ENCODE results near the gene LIN7C.
A peak's percentile ranks its signal among the peaks of the same experiment; 100 is the strongest.
"Not testable (repeated sequence)": the region's sequence is repeated elsewhere in the genome, so short reads cannot be mapped to it uniquely, and the experiment has no call there.

Gene LIN7C

DNA sequence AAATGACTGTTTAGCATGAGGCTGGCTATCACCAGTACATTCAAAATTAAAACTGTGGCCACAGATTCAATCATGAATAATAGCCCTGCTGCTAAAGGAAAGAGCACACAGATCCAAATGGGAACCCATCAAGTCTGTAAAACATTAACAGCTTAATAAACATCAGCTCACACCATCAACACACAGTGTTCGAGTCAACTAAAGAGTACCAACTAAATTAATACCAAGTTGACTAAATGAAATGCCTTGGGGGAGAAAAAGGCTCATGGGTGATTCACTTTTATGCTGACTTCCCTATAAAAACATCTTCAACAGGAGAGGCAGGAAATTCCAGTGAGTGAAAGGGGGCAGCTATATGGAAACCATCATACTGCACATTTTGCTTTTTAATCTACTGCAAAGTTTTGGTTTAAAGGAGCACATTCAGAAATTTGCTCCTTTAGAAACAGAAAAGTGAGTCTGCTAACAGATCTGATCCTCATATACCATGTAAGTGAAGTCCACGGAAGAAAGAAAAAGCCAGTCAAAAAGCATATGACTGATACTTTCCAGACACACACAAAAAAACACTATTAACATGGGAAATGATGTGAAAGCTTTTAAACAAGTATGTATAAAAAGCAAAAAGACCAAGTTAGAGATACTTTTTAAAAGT, 50.3 kb downstream of the LIN7C start:
- Histone ChIP-seq H3K9me3 (ENCODE audit: control insufficient read depth, low read depth, low read length) (no peaks in the 10 kb centered on the region), H3K9ac (ENCODE audit: low read length) (no peak overlapping the region), H3K27ac (ENCODE audit: low read length) (no peak overlapping the region), H3K36me3 (ENCODE audit: control insufficient read depth, low read depth, low read length) (peaks cover 3% of the 10 kb centered on the region), H3K27me3 (ENCODE audit: control insufficient read depth, insufficient read depth, low read length) (no peaks in the 10 kb centered on the region), H3K4me3 (ENCODE audit: low read length) (no peak overlapping the region), H3K4me1 (ENCODE audit: control insufficient read depth, low read depth, low read length) (peaks cover 45% of the 10 kb centered on the region)

DNA sequence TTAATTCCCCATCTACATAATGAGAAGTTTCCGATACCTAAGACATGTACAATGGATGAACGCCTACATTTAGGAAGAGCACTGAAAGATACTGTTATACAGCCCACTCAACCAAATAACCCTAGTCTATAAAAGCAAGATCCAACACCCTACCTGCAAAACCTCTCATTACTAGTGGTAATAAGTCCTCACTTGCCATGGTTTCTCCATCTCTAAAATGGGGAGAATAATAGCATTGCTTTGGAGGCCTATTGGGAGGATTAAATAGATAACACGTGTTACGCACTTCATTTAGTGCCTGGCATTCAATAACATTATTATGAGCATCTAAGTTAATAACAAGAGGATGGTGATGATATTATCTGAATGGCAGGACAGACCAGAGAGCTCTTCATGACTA, 50.9 kb downstream of the LIN7C start:
- Histone ChIP-seq H3K9me3 (ENCODE audit: control insufficient read depth, low read depth, low read length) (no peaks in the 10 kb centered on the region), H3K9ac (ENCODE audit: low read length) (no peak overlapping the region), H3K4me3 (ENCODE audit: low read length) (no peak overlapping the region), H3K36me3 (ENCODE audit: control insufficient read depth, low read depth, low read length) (peaks cover 3% of the 10 kb centered on the region), H3K27ac (ENCODE audit: low read length) (no peak overlapping the region), H3K27me3 (ENCODE audit: control insufficient read depth, insufficient read depth, low read length) (no peaks in the 10 kb centered on the region), H3K4me1 (ENCODE audit: control insufficient read depth, low read depth, low read length) (peaks cover 47% of the 10 kb centered on the region)

DNA sequence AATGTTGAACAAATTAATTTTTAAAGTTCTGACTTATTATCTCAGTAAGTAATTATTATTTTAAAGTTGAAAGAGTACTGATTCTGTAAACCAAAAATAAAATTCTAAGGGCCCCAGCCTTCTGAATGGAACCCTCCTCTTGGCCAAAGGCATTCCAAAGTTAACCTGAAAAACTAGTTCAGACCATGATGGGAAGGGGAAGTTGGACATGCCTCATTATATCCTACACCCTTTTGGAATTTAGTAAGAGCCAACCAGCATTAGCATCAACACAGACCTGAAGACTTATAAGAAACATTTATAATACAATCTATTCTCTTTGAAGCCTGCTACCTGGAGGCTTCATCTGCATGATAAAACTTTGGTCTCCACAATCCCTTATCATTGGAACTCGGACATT, 52.9 kb downstream of the LIN7C start:
- Histone ChIP-seq H3K27ac (ENCODE audit: low read length) (no peak overlapping the region), H3K9me3 (ENCODE audit: control insufficient read depth, low read depth, low read length) (no peaks in the 10 kb centered on the region), H3K36me3 (ENCODE audit: control insufficient read depth, low read depth, low read length) (peaks cover 3% of the 10 kb centered on the region), H3K9ac (ENCODE audit: low read length) (no peak overlapping the region), H3K4me1 (ENCODE audit: control insufficient read depth, low read depth, low read length) (peaks cover 39% of the 10 kb centered on the region), H3K27me3 (ENCODE audit: control insufficient read depth, insufficient read depth, low read length) (no peaks in the 10 kb centered on the region), H3K4me3 (ENCODE audit: low read length) (no peak overlapping the region)

DNA sequence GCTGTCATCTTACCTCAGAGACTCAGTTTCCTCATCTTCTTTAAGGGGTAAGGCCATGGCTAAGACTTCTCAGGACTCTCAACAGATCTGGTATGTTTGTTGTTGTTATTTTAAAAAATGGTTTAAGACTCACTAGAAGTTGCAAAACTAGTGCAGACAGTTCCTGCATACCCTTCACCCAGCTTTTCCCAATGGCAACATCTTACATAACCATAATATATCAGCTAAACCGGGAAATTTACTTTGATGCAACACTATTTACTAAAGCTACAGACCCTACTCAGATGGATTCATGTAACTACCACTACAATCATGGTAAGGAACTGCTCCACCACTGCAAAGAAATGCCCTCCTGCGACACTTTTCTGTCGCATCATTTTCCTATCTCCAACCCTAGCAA, 54.4 kb downstream of the LIN7C start:
- Histone ChIP-seq H3K27me3 (ENCODE audit: control insufficient read depth, insufficient read depth, low read length) (no peaks in the 10 kb centered on the region), H3K9ac (ENCODE audit: low read length) (no peak overlapping the region), H3K27ac (ENCODE audit: low read length) (no peak overlapping the region), H3K36me3 (ENCODE audit: control insufficient read depth, low read depth, low read length) (peaks cover 10% of the 10 kb centered on the region), H3K9me3 (ENCODE audit: control insufficient read depth, low read depth, low read length) (no peaks in the 10 kb centered on the region), H3K4me3 (ENCODE audit: low read length) (no peak overlapping the region), H3K4me1 (ENCODE audit: control insufficient read depth, low read depth, low read length) (peaks cover 38% of the 10 kb centered on the region)

DNA sequence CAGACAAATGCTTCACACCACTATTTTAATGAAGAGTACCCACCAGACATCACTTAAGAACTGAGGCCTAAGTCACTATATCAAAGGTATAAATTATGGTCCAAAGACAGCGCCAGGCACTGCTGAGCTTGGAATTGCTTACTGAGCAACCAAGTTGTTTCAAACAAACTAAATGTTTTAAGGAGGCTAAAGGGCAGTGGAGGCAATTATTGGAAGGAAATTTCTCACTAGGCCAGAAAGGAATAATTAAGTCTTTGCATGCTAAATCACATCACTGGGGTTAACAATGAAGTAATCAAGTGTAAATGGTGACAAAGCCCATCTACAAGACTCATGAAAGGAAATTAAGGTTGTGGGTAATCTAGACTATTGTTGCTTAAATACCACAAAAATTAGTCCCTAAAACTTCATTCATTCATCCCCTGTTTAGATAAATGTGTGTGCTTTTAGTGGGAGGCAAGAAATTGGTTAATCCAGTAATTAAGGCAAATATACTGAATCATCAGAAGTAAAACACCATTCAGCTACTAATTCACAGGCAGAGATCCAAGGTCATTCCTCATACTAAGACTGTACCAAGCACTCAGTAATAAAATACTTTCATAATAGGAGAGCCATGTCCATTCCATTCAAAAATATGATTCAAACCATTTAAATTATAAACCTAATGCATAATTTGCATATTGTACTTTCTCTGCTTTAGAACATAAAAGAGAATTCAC, 55.2 kb downstream of the LIN7C start:
- no peaks in the 10 kb centered on the region for H3K27me3 ChIP-seq (ENCODE audit: control insufficient read depth, insufficient read depth, low read length)
- no peak overlapping the region for H3K27ac ChIP-seq (ENCODE audit: low read length)
- no peaks in the 10 kb centered on the region for H3K9me3 ChIP-seq (ENCODE audit: control insufficient read depth, low read depth, low read length)
- no peak overlapping the region for H3K4me3 ChIP-seq (ENCODE audit: low read length)
- H3K4me1 ChIP-seq (ENCODE audit: control insufficient read depth, low read depth, low read length) = peaks cover 31% of the 10 kb centered on the region
- H3K36me3 ChIP-seq (ENCODE audit: control insufficient read depth, low read depth, low read length) = peaks cover 7% of the 10 kb centered on the region
- no peak overlapping the region for H3K9ac ChIP-seq (ENCODE audit: low read length)

GRCh38 chr11:27448184-27448540, 58.4 kb downstream of the LIN7C start:
- not testable (repeated sequence) for H3K27ac ChIP-seq (ENCODE audit: low read length); H3K9me3 ChIP-seq (ENCODE audit: control insufficient read depth, low read depth, low read length); H3K27me3 ChIP-seq (ENCODE audit: control insufficient read depth, insufficient read depth, low read length); H3K4me3 ChIP-seq (ENCODE audit: low read length); H3K36me3 ChIP-seq (ENCODE audit: control insufficient read depth, low read depth, low read length); H3K9ac ChIP-seq (ENCODE audit: low read length)
- peaks cover 46% of the 10 kb centered on the region for H3K4me1 ChIP-seq (ENCODE audit: control insufficient read depth, low read depth, low read length)

GRCh38 chr11:27447288-27448183, 59.0 kb downstream of the LIN7C start:
- H3K4me1 ChIP-seq (ENCODE audit: control insufficient read depth, low read depth, low read length) = peaks cover 52% of the 10 kb centered on the region
- H3K36me3 ChIP-seq (ENCODE audit: control insufficient read depth, low read depth, low read length) = peaks cover 7% of the 10 kb centered on the region
- no peaks in the 10 kb centered on the region for H3K27me3 ChIP-seq (ENCODE audit: control insufficient read depth, insufficient read depth, low read length)
- H3K4me3 ChIP-seq (ENCODE audit: low read length) = no peak overlapping the region
- H3K9ac ChIP-seq (ENCODE audit: low read length) = no peak overlapping the region
- no peaks in the 10 kb centered on the region for H3K9me3 ChIP-seq (ENCODE audit: control insufficient read depth, low read depth, low read length)
- no peak overlapping the region for H3K27ac ChIP-seq (ENCODE audit: low read length)

DNA sequence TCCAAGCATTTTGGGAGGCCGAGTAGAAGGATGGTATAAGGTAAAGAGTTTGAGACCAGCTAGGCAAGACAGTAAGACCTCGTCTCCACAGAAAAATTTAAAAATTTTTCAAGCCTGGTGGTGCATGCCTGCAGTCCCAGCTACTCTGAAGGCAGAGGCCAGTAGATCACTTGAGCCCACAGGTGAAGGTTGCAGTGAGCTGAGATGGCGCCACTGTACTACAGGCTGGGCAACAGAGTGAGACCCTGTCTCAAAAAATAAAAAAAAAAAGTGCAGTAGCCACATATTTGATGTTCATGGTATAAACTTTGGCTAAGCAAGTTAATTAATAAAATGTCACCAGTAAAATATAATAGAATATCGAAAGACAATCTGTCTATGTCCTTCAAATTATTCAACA, 60.9 kb downstream of the LIN7C start:
- H3K4me1 ChIP-seq (ENCODE audit: control insufficient read depth, low read depth, low read length) = peaks cover 56% of the 10 kb centered on the region
- H3K9ac ChIP-seq (ENCODE audit: low read length) = peak overlapping the region; percentile 6
- peak overlapping the region; percentile 78 for H3K27ac ChIP-seq (ENCODE audit: low read length)
- no peaks in the 10 kb centered on the region for H3K9me3 ChIP-seq (ENCODE audit: control insufficient read depth, low read depth, low read length)
- no peaks in the 10 kb centered on the region for H3K27me3 ChIP-seq (ENCODE audit: control insufficient read depth, insufficient read depth, low read length)
- peaks cover 7% of the 10 kb centered on the region for H3K36me3 ChIP-seq (ENCODE audit: control insufficient read depth, low read depth, low read length)
- H3K4me3 ChIP-seq (ENCODE audit: low read length) = peak overlapping the region; percentile 35

GRCh38 chr11:27444801-27445215, 61.8 kb downstream of the LIN7C start:
- H3K27me3 ChIP-seq (ENCODE audit: control insufficient read depth, insufficient read depth, low read length) = no peaks in the 10 kb centered on the region
- peak overlapping the region; percentile 40 for H3K9ac ChIP-seq (ENCODE audit: low read length)
- H3K4me3 ChIP-seq (ENCODE audit: low read length) = peak overlapping the region; percentile 35
- H3K4me1 ChIP-seq (ENCODE audit: control insufficient read depth, low read depth, low read length) = peaks cover 62% of the 10 kb centered on the region
- no peaks in the 10 kb centered on the region for H3K9me3 ChIP-seq (ENCODE audit: control insufficient read depth, low read depth, low read length)
- H3K36me3 ChIP-seq (ENCODE audit: control insufficient read depth, low read depth, low read length) = peaks cover 7% of the 10 kb centered on the region
- peak overlapping the region; percentile 78 for H3K27ac ChIP-seq (ENCODE audit: low read length)
